Measurements from ENCODE around the gene SCOC.

- TF ChIP-seq POLR2AphosphoS5 (IDR thresholded peaks at IDR 0.05; ENCODE audit: borderline replicate concordance, low read depth, low read length) (no peak), EZH2 (IDR thresholded peaks at IDR 0.05) (no peak), FOXP2 (optimal IDR thresholded peaks at IDR 0.05; ENCODE audit: control extremely low read depth, extremely low read length, insufficient read depth) (no peak)
These were observed 658 bp downstream of the SCOC start for GRCh38 chr4:140374130-140374477.

All from SK-N-MC (cell line).